Stimulated activated CD4-positive, alpha-beta T cell treated with anti-CD3 and anti-CD28 coated beads, Interleukin-12 subunit alpha, Interleukin-12 subunit beta, amount 100 ng/mL, for 4 hours (primary cell): Measurements from ENCODE around the gene SHPK.

Experiments used
- DNase-seq: peaks from one replicate; pipeline ENCODE4 v3.0.0-alpha.2; 2020

The SHPK gene

GRCh38 chr17:3636154-3636907, at the start of gene SHPK, which contains the start of gene CTNS:
Gene SHPK, minus strand, starts transcription at chr17:3636250. Its CDS starts 31 bp downstream, at chr17:3636219.
Gene CTNS, plus strand, starts transcription at chr17:3636760. Its CDS starts 3,447 bp downstream, at chr17:3640207.
- peak; percentile 92 for DNase-seq

- no peak for DNase-seq
These were observed 49.1 kb upstream of the SHPK start for GRCh38 chr17:3685174-3685573.

- peak; percentile 47 for DNase-seq
These were observed 47.0 kb upstream of the SHPK start for GRCh38 chr17:3683054-3683511.

- no peak for DNase-seq
These were observed 46.0 kb upstream of the SHPK start for GRCh38 chr17:3682033-3682432.

GRCh38 chr17:3681565-3681964, 45.5 kb upstream of the SHPK start:
- DNase-seq, result no peak

- no peak for DNase-seq
These were observed 45.0 kb upstream of the SHPK start for GRCh38 chr17:3681057-3681456.

- no peak for DNase-seq
These were observed 43.6 kb upstream of the SHPK start for GRCh38 chr17:3679531-3680126.

- DNase-seq, result no peak
These were observed 42.9 kb upstream of the SHPK start for GRCh38 chr17:3678821-3679530.

- DNase-seq, result no peak
These were observed 42.2 kb upstream of the SHPK start for GRCh38 chr17:3678095-3678820.

GRCh38 chr17:3675886-3676285, 39.8 kb upstream of the SHPK start:
- DNase-seq, result no peak

- DNase-seq, result no peak
These were observed 36.5 kb upstream of the SHPK start for GRCh38 chr17:3672571-3672970.

GRCh38 chr17:3669548-3669947, 33.5 kb upstream of the SHPK start:
- no peak for DNase-seq

GRCh38 chr17:3669085-3669347, 33.0 kb upstream of the SHPK start:
- DNase-seq, result no peak

GRCh38 chr17:3668279-3669084, 32.4 kb upstream of the SHPK start, which contains the start of the genes EMC6 and TAX1BP3:
Gene EMC6, plus strand, starts transcription at chr17:3668812. Its CDS starts 335 bp downstream, at chr17:3669147.
Gene TAX1BP3, minus strand, starts transcription at chr17:3668578. Its CDS starts 52 bp downstream, at chr17:3668526.
- DNase-seq, result peak; percentile 99

- DNase-seq, result no peak
These were observed 31.6 kb upstream of the SHPK start for GRCh38 chr17:3667366-3668278.

- DNase-seq, result no peak
These were observed 30.5 kb upstream of the SHPK start for GRCh38 chr17:3666516-3666915.

- DNase-seq, result no peak
These were observed 29.8 kb upstream of the SHPK start for GRCh38 chr17:3665834-3666233.

GRCh38 chr17:3663102-3664011, 27.3 kb upstream of the SHPK start:
- DNase-seq, result no peak

- no peak for DNase-seq
These were observed 24.4 kb upstream of the SHPK start for GRCh38 chr17:3660311-3660891.
